LNCaP clone FGC (cell line): ENCODE results near the gene MYRF.
A peak's percentile ranks its signal among the peaks of the same experiment; 100 is the strongest.

ENCODE experiments used
- DNase-seq: peaks from one replicate; pipeline ENCODE4 v3.0.0-alpha.2; 2011; ENCODE audit warnings: low read depth
- H3K4me3 ChIP-seq: 2 replicates; pipeline ENCODE4 v1.5.1; 2011; ENCODE audit warnings: mild to moderate bottlenecking, low read depth, low read length, control low read depth
- TF ChIP-seq, protein P1 (sequence below): IDR thresholded peaks from 2 replicates; pipeline ENCODE4 v1.5.1; 2012; ENCODE audit warnings: mild to moderate bottlenecking; ENCODE audit not compliant: control insufficient read depth, insufficient read depth; ENCODE audit errors: extremely low read depth

Gene MYRF

DNA sequence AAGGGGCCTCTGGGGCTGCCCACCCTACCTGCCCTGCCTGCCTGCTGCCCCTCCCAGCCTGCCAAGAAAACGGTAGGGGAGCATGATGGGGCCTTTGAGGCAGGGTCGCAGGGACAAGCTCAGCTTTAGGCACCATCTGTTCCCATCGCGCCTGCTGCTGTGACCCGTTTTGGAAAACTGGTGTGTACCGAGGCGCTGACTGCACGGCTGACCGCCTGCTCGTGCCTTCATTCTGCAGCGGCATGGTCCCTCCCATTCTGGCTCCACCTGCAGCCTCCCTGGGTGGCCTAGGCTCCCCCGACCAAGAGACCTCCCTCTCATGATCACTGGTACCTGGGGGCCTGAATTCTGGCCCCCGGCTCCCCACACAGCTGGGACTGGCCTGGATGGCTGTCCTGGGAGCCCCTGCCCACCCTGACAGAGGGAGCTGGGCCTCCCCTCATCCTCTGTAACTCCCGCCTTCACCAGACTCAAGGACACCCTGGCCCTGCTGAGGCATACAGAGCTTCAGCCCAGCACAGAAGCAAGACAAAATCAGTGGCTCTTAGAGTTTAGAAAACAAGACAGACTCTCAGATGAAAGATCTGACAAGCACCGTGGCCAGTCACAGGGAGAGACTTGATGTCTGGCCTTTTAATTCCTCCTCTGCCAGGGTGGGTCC is 6.5 kb upstream of the MYRF start:
- no peak for DNase-seq
- TF ChIP-seq, protein P1, sequence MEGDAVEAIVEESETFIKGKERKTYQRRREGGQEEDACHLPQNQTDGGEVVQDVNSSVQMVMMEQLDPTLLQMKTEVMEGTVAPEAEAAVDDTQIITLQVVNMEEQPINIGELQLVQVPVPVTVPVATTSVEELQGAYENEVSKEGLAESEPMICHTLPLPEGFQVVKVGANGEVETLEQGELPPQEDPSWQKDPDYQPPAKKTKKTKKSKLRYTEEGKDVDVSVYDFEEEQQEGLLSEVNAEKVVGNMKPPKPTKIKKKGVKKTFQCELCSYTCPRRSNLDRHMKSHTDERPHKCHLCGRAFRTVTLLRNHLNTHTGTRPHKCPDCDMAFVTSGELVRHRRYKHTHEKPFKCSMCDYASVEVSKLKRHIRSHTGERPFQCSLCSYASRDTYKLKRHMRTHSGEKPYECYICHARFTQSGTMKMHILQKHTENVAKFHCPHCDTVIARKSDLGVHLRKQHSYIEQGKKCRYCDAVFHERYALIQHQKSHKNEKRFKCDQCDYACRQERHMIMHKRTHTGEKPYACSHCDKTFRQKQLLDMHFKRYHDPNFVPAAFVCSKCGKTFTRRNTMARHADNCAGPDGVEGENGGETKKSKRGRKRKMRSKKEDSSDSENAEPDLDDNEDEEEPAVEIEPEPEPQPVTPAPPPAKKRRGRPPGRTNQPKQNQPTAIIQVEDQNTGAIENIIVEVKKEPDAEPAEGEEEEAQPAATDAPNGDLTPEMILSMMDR: no peak
- no peak overlapping the region for H3K4me3 ChIP-seq

DNA sequence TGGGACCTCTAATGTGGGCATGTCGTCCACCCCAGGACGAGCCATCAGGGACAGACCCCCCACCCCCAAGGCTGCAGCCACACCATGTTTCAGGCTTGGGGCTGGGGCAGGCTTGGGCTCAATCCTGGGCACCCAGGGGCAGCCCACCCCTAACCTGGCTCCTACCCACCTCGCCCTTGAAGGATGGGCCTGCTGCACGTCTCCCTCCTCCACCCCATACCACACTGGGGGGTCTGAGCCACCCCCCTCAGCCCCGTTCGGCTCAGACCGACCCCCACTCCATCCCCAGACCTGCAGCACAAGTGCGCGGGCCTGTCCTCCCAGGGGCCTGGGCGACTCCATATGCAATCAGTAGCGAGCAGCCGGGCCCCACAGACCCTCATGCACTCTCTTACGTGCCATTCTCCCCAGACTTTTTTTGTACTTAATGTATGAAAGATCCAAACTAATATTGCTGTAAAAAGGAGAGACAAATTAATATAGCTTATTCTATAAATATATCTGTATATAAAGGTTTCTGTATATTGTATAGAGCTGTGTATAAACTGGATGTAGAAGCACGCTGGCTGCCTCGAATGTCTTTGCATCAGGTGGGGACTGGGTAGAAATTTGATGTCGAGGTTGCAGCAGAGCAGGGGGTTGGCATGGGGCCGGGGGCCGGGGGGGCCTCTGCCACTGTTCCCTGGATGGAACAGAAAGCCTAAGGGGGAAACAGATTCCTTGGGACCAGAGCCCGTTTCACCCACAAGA is 5.8 kb upstream of the MYRF start:
- no peak for DNase-seq
- no peak overlapping the region for H3K4me3 ChIP-seq
- TF ChIP-seq, protein P1: no peak

DNA sequence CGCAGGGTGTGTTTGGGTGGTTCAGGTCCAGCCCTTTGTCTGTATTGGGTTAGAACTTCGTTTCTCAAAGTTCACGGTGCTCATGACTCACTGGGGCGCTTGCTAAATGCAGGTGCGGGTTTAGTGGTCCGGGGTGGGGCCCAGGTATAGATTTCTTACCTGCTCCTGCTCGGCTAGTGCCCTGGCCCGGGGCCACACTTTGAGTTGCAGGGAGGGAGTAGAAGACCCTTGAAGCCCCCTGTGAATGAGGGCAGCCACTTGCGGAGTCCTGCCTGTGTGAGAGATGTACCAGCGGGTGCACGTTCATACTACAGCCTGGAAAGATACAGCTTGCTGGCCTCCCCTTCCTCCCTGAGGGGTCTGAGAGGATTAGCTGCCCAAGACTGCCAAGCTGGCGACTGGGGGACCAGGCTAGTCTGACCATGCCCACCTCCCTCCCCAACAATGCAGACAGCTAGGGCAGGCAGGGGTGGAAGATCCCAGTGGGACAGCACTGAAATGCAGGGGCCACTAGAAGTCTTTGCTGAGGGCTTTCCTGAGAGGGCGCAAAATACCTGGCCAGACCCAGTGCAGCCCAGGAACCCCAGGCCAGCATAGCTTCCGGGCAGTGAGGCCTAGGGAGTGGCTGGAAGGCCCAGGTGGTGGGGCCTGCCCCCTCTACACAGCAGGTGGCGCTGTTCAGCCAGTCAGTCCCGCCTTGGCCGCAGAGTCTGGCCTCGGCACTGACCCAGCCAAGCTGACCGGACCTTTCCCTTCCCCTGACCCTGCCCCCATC is 5.1 kb upstream of the MYRF start:
- H3K4me3 ChIP-seq: no peak overlapping the region
- peak; percentile 28 for DNase-seq
- TF ChIP-seq, protein P1: peak; percentile 98

DNA sequence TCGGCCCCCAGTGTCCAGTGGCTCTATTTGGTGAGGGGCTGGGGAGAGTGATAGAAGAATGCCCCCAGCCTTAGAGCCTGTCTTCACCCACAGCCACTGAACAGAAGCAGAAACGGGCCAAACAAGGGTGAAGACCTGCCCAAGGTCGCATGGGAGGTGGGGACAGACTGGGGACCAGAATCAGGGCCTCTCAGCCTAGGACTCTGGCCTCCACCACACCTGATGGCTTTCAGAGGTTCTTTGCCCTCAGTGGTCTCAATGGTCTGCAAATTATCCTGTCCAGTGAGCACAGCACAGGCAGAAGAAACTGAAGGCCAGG is 4.5 kb upstream of the MYRF start:
- DNase-seq: no peak
- no peak overlapping the region for H3K4me3 ChIP-seq
- TF ChIP-seq, protein P1: no peak

DNA sequence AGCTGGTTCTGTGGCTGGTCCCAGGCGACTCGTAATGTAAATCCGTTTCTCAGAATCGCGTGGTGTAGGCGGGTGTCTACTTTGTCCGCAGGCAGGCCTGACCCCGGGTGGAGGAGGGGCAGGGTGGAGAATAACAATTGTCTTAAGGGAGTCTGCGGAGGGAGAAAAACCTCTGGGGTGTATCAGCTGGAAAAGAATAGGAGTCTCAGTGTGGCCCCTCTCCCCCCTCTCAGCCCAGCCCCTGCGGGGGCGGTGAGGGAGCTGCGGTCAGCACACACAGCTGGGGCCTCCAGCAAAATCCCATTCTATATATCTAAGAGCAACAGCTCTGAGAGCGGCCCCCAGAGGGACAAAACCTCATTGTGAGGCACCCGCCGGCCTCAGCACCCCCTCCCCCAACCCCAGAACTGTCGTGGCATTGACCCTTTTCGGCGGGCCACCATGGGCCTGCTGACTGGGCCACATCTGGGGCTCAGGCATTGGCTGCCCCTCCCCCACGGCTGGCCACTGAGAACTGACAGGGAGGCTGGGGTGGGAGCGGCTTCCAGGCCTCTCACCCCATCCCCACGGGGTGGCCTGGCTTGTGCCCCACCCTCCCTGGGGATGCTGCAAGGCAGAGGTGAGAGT is 2.7 kb upstream of the MYRF start:
- H3K4me3 ChIP-seq: no peak overlapping the region
- DNase-seq: no peak
- TF ChIP-seq, protein P1: no peak

DNA sequence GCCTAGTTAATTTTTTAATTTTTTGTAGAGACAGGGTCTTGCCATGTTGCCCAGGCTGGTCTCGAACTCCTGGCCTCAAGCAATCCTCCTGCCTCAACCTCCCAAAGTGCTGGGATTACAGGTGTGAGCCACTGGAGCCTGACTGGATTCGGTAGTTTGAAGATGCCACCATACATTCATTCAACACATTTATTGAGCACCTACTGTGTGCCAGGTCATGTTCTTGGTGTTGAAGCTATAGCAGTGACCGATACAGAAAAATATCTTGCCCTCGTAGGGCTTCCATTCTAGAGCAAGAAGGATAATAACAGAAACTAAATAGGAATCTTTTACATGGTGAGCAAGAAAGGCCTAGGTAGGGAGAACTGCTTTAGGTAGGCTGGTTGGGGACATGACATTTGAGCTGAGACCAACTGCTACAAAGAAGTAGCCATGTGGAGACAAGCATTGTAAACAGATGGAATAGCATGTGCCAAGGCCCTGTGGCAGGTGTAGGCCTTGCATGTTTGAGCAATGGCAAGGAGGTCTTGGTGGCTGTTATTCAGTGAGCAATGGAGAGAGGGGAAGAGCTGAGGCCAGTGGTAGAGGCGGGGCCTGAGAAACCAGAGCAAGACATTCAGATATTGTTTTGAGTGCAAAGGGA is 1.7 kb upstream of the MYRF start:
- no peak for DNase-seq
- no peak overlapping the region for H3K4me3 ChIP-seq
- TF ChIP-seq, protein P1: no peak
